ENCODE data around the gene CROCC. TPM values are rescaled to one million over a fixed set of nuclear protein-coding genes. Genes with fewer than 3 reads are reported as not detected.

CROCC gene
- total RNA-seq, 3 donors from 2014 or later = 12.2 to 32.5 (median 16.8) TPM

- TF ChIP-seq, protein P1, sequence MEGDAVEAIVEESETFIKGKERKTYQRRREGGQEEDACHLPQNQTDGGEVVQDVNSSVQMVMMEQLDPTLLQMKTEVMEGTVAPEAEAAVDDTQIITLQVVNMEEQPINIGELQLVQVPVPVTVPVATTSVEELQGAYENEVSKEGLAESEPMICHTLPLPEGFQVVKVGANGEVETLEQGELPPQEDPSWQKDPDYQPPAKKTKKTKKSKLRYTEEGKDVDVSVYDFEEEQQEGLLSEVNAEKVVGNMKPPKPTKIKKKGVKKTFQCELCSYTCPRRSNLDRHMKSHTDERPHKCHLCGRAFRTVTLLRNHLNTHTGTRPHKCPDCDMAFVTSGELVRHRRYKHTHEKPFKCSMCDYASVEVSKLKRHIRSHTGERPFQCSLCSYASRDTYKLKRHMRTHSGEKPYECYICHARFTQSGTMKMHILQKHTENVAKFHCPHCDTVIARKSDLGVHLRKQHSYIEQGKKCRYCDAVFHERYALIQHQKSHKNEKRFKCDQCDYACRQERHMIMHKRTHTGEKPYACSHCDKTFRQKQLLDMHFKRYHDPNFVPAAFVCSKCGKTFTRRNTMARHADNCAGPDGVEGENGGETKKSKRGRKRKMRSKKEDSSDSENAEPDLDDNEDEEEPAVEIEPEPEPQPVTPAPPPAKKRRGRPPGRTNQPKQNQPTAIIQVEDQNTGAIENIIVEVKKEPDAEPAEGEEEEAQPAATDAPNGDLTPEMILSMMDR (IDR thresholded peaks at IDR 0.05) = no peak
- intact Hi-C loops (cut with DNase I, micrococcal nuclease) = no loop called here
Measured at GRCh38 chr1:17014671-17015567, 93.2 kb downstream of the CROCC start.

DNA sequence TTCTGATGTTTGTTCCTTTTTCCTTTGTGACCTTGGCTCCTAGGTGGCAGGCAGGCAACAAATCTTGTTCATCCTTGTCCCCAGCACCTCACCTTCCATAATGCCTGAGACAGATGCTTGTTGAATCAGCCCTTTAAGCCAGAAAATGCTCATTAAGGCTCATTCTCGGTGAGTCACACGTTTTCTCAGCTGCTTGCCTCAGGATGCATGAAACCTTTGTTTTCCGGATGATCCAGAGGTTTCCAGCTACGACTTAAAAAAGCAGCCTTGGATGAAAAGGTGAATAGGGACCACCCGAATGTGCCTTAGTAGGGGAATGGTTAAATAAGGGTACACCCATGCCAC, 94.6 kb downstream of the CROCC start:
- ATAC-seq (no peak), DNase-seq (no peak)
- Histone ChIP-seq H3K4me1 (ENCODE audit: low read depth) (peaks cover 4% of the 10 kb centered on the region), H3K9me3 (no peaks in the 10 kb centered on the region), H3K36me3 (ENCODE audit: low read depth) (peaks cover 10% of the 10 kb centered on the region), H3K4me3 (no peak overlapping the region)
- intact Hi-C loops (cut with DNase I, micrococcal nuclease) = no loop called here
- TF ChIP-seq, protein P1 (IDR thresholded peaks at IDR 0.05) = no peak

More at GRCh38 chr1:17014671-17015567, 93.2 kb downstream of the CROCC start:
- Histone ChIP-seq H3K36me3 (ENCODE audit: low read depth) (peaks cover 3% of the 10 kb centered on the region), H3K4me1 (ENCODE audit: low read depth) (peaks cover 13% of the 10 kb centered on the region), H3K9me3 (no peaks in the 10 kb centered on the region), H3K4me3 (no peak overlapping the region)
- ATAC-seq (no peak), DNase-seq (no peak)

- no peaks in the 10 kb centered on the region for H3K9me3 ChIP-seq
- H3K4me3 ChIP-seq = no peak overlapping the region
- no peak for ATAC-seq
- no peak for DNase-seq
- H3K4me1 ChIP-seq (ENCODE audit: low read depth) = peaks cover under 1% of the 10 kb centered on the region
- intact Hi-C loops (cut with DNase I, micrococcal nuclease) = no loop called here
- H3K36me3 ChIP-seq (ENCODE audit: low read depth) = peaks cover 19% of the 10 kb centered on the region
- TF ChIP-seq, protein P1 (IDR thresholded peaks at IDR 0.05) = no peak
Measured at GRCh38 chr1:17017435-17017834, 95.7 kb downstream of the CROCC start.

GRCh38 chr1:17018849-17019248, 97.1 kb downstream of the CROCC start:
- H3K4me3 ChIP-seq = no peak overlapping the region
- no peaks in the 10 kb centered on the region for H3K9me3 ChIP-seq
- no peak for DNase-seq
- H3K36me3 ChIP-seq (ENCODE audit: low read depth) = peaks cover 22% of the 10 kb centered on the region
- no peak for ATAC-seq
- TF ChIP-seq, protein P1 (IDR thresholded peaks at IDR 0.05) = no peak
- no peaks in the 10 kb centered on the region for H3K4me1 ChIP-seq (ENCODE audit: low read depth)
- intact Hi-C loops (cut with DNase I, micrococcal nuclease) = no loop called here

GRCh38 chr1:17020502-17020901, 98.8 kb downstream of the CROCC start:
- no peak for ATAC-seq
- Histone ChIP-seq H3K4me1 (ENCODE audit: low read depth) (no peaks in the 10 kb centered on the region), H3K36me3 (ENCODE audit: low read depth) (peaks cover 22% of the 10 kb centered on the region), H3K9me3 (no peaks in the 10 kb centered on the region), H3K4me3 (no peak overlapping the region)
- TF ChIP-seq, protein P1 (IDR thresholded peaks at IDR 0.05) = no peak
- no peak for DNase-seq
- intact Hi-C loops (cut with DNase I, micrococcal nuclease) = no loop called here

All from mucosa of descending colon (tissue), 3 donors.